ENCODE results near the gene DONSON. TPM values are rescaled to one million over a fixed set of nuclear protein-coding genes. Genes with fewer than 3 reads are reported as not detected.

Gene DONSON
- total and polyA plus RNA-seq, 9 of the 15 experiments (the other 6 are each of a cell fraction or from before 2014, with no cell fraction given): 26.7 to 124 (median 62.6) TPM

- TF ChIP-seq CHD4 (IDR thresholded peaks at IDR 0.05; ENCODE audit: insufficient read depth, insufficient replicate concordance, low read depth, low read length, poor library complexity, severe bottlenecking) (no peak), EGR1 (conservative IDR thresholded peaks at IDR 0.05) (peak; percentile 48; the same call in 1 of the 2 replicates), ZNF75A (CRISPR knock-in tag; IDR thresholded peaks at IDR 0.05) (no peak), PKNOX1 (IDR thresholded peaks at IDR 0.05) (peak; percentile 80), MECOM (CRISPR knock-in tag; IDR thresholded peaks at IDR 0.05) (no peak), SMARCA4 (IDR thresholded peaks at IDR 0.05) (no peak; the same call in 1 of the 2 replicates), NR3C1 (CRISPR knock-in tag; IDR thresholded peaks at IDR 0.05) (no peak), SPI1 (IDR thresholded peaks at IDR 0.05; ENCODE audit: borderline replicate concordance, low read depth, low read length) (no peak), HOMEZ (CRISPR knock-in tag; IDR thresholded peaks at IDR 0.05) (no peak), ZBTB2 (IDR thresholded peaks at IDR 0.05) (peak; percentile 80), ILK (tag; IDR thresholded peaks at IDR 0.05; ENCODE audit: borderline replicate concordance, low read depth) (no peak), NCOR1 (IDR thresholded peaks at IDR 0.05) (no peak; the same call in 1 of the 2 replicates), FOXJ2 (tag; IDR thresholded peaks at IDR 0.05) (peak; percentile 32; the same call in 1 of the 2 replicates), CTCFL (IDR thresholded peaks at IDR 0.05; ENCODE audit: borderline replicate concordance, insufficient read depth, low read depth, low read length, poor library complexity, severe bottlenecking) (no peak), ZNF695 (CRISPR knock-in tag; IDR thresholded peaks at IDR 0.05) (no peak), GABPB1 (CRISPR knock-in tag; IDR thresholded peaks at IDR 0.05) (0 out of 2 replicates have a peak, but pooled peaks have one; percentile 11), BRF1 (IDR thresholded peaks at IDR 0.05; ENCODE audit: borderline replicate concordance, extremely low read depth, insufficient read length) (no peak), TCF7 (IDR thresholded peaks at IDR 0.05; ENCODE audit: borderline replicate concordance) (0 out of 2 replicates have a peak, but pooled peaks have one; percentile 9), POLR2B (IDR thresholded peaks at IDR 0.05; ENCODE audit: low read depth, partially characterized antibody) (peak; percentile 94), ILF3 (IDR thresholded peaks at IDR 0.05; ENCODE audit: borderline replicate concordance) (no peak), NELFE (IDR thresholded peaks at IDR 0.05; ENCODE audit: insufficient read depth, insufficient read length) (peak; percentile 16), MXI1 (IDR thresholded peaks at IDR 0.05; ENCODE audit: low read depth, low read length) (peak; percentile 67)
These were observed 45.6 kb downstream of the DONSON start, which contains the start of gene SON (continued) for GRCh38 chr21:33542640-33543504.
